Activated T-cell treated with anti-CD3 and anti-CD28 coated beads for 48 hours (primary cell): Measurements from ENCODE around the gene SPEG.

Experiments used
- DNase-seq: peaks from one replicate; pipeline ENCODE4 v3.0.0-alpha.2; 2020; ENCODE audit warnings: low read depth

SPEG gene

DNA sequence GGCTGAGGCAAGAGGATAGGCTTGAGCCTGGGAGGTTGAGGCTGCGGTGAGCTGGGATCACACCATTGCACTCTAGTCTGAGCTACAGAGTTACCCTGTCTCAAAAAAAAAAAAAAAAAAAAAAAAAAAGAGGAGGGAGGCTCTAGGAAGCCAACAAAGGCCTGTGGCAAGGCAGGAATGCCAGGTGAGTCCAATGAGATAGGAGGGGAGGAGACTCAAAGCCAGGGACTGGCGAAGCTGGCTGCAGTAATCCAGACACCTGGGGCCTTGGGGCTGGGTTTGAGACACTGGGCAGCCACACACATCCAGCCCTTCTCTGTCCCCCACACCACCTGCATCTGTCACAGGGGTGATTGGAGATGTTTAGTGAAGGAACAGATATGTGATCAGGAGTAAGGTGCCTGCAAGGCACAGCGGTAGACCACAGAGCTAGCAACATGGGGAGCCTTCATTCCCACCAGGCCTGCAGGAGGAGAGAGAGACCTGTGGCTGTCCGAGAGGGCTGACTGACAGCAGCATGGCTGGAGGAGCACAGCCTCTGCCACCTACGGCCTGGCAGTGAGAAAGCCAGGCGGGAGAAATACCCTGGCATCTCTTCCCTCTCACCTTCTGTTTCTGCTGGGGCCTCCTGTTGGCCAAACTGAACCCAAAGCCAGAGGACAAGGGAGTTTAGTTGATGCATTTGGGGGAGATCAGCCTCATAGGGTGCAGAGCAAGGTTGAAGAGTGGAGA, 99.5 kb downstream of the SPEG start:
- no peak for DNase-seq

DNA sequence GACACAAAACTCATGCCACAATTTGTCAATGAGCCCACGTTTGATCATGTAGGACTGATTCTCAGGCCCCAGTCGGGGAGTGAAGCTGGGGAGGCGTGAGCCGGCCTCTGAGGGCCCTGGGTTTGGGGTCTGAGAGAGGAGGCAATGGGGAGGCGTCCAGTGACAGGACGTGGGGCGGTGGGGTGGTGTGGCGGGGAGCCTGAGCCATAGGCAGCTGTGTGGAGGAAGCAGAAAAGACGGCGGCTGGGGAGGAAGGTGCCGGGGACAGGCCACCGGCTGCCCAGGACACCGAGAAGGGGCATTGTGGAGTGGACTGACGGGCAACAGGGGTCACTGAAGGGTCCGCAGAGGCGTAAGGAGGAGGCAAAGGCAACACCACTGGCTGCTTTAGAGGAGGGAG, 101.8 kb downstream of the SPEG start:
- DNase-seq = no peak

DNA sequence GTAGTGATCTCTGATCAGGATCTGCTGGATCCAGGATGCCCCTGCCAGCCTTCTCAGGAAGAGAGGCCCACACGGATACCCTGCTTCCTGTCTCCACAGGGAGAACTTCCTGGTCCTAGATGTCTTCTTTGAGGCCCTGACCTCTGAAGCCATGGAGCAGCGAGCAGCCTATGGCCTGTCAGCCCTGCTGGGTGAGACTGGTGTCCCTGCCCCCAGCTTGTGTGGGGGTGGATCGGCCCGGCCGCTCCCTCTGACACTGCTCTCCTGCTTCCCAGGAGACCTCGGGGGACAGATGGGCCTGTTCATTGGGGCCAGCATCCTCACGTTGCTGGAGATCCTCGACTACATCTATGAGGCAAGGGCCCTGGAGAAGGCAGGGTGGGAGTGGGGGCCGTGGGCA, 102.3 kb downstream of the SPEG start:
- DNase-seq = no peak

DNA sequence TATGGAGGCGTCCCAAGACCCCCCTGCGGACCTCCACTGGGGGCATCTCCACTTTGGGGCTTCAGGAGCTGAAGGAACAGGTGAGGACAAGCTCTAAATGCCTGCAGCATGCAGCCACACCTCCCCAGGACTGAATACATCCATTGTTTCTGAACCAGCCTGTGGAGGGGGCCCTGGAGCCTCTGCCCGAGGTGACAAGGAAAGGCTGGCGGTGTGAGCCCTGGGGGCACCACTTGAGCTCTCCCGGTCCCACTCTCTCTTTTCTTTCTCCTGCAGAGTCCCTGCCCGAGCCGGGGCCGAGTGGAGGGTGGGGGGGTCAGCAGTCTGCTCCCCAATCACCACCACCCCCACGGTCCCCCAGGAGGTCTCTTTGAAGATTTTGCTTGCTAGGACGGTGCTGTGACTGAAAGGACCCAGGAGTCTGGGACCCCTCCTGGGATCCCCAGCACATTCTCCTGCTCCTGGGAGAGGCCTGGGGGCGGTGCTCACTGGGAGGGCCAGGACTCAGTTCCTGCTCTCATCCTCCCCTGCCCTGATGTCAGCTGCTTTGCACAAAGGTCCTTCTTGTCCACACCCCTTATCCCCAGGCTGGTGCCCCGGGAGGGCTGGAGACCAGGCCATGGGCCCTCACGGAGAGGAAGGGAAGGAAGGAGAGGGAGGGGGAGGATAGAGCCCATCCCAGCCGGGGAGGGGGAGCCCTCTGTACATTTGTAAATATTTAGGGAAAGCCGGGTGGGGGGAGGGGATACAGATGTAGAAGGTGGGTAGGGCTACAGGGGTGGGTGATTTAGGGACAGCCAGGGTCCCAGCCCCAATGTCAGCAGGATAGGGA, 103.2 kb downstream of the SPEG start:
- no peak for DNase-seq

DNA sequence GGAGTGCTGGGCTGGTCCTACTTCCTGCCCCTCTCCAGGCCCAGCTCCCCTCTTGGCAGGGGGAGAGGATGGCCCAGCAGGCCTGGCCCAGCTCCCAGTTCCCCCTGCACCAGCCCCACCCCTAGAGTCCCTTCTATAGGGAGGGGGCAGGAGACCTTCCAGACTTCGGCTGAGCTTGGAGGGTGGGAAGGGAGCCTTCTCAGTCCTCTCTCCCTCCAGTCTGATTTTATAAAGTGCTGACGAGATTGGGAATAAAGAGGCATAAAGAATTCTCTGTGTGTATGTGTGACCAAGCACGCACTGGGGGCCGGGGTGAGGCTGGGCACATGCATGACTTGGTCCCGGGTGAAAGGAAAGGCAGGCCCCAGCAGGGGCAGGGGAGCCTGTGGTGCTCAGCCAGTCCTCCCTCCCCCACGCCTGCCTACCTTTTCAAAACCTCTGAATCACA, 103.9 kb downstream of the SPEG start:
- no peak for DNase-seq

DNA sequence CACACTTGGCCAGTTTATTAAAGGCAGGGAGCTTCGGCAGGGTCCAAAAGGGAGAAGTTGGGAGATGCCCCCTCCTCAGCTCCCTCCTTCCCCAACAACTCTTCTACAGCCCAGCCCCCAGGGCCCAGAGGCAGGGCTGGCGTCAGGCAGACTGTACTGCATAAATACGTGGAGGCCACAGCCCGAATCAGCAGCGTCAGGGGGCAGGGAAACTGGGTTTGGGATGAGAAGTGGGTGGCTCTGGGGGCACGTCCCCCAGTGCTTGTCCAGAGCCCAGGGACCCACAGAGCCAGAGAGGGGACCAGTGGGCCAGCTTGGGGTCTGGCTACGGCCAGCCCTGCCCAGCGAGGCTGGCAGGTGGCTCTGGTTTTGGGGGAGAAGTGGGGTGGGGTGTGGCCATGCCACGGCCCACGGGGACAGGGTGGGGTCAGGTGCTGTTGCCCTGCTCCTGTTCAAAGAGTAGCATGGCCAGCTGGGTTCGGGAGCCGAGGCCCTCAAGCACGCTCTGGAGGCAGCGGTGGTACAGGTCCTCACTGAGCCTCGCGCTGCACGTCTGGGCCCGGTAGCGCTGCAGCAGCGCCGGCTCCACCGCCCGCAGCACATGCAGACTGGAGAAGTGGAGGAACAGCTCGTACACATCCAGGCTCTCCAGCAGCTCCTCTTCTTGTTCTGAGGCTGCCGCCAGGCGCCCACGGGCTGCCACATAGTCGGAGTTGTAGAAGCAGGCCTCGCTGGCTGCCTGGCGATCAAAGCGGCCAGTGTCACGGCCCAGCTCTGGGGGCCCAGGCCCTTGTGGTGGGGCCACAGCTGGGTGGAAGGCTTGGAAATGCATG, 104.5 kb downstream of the SPEG start:
- no peak for DNase-seq

DNA sequence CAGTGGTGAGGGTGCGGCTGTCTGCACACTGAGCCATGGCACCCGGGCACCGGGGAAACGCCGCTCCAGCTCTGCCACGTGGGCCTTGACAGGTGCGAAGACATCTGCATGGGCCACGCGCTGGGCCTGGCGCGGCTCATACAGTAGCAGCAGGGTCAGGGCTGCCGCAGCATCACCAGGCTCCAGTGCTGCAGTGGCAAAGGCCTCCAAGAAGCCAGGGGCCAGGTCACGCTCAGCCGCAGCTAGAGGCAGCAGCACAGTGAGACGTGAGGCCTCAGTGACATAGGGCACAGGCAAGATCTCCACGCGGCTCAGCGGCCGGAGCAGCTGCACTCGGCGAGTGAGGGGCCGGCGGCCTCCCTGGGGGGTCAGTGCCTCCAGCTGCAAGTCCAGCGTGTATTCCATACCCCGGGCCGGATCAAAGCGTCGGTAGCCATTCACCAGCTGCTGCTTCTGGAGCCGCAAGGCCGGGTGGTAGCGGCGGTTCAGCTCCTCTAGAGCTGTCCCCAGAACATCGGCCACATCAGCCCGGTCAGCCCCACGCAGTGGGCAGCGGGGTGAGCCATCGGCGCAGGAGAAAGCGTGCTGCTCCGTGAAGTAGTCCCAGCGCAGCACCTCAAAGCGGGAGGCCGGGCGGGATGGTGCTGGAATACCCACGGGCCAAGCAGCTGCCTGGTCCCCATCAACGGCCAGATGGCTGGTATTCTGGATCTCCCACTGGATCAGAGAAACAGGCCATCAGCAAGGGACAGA, 105.5 kb downstream of the SPEG start:
- no peak for DNase-seq

DNA sequence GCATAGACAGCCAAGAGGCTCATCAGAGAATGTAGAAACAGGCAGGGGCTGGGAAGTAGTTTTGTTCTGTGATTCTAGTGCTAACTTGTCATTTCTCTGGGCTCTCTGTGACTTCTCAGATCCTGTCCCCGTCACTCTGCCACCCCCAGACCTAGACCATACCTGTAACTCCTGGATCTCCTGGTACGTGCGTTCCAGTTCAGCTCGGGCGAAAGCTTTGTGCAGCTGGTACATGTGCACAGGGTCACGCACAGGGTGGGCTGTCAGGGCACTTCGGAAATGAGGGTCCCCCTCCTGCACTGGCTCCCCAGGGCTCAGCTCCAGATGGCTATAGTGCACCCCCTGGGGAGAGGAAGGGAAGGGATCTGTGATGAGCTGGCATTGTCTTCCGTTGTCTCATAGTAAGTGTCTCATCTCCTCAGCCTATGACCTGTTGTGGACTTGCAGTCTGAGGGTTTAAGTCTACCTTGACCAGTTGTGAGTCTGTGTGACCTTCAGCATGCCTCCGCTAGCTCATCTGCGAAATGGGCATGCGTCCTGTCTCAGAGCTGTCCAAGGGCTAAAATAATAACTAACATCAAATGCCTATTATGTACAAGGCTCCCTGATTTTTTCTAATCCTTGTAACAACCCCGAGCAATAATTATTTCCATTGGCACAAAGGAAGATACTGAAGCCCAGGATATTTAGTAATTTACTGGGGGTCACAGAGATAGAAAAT, 106.3 kb downstream of the SPEG start:
- DNase-seq = no peak

DNA sequence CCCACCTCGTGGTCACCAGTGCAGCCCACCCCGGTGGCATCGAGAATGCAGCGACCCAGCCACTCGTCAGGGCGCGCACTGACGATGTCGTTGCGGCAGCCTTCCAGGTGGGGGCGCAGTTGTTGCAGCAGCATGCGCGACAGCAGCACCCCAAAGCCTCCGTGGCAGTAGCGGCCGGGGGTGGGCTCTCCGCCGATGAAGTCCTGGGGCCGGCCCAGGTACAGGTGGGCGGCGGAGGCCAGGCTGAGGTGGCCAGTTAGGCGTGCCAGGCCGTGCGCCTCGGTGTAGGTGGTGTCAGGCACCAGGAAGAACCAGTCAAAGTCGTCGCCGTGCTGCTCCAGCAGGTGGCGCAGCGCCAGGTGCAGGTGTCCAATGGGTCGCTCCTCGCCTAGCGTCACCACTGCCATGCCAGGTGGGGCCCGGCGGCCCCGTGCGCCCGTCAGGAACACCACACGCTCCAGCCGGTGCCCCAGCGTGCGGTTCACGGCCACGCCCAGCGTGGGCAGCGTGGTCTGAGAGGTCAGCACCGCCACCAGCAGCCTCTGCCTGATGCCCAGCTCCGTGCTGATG, 107.1 kb downstream of the SPEG start:
- peak; percentile 86 for DNase-seq

DNA sequence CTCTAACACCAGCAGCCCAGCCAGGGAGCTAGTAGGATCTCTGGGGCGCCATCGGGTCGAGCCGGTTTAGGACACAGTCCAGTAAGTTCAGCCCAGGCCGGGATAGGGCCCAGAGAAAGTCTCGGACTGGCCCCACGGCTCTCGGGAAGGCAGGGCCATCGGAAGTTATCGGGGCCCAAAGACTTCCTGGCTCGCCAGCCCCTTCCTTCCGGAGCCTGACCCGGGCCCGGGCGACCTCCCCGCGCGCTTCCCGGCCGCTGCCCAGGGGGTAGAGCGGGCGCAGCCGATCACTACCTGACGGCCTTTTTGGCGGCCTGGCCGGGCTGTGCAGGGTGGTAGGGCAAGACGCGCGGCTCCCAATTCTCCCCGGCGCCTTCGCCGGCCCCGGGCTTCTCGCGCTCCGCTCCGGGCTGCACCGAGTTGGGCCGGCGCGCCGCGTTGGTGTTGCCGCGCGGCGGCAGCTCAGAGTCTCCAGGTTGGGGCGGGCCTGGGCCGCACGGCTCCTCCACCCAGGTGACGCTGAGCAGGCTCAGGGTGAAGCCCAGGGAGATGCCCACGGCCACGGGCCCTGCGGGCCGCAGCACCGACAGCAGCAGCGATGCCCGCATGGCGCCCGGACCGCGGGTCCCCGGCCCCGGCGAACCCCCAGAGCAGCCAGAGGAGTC, 108.4 kb downstream of the SPEG start:
- no peak for DNase-seq

DNA sequence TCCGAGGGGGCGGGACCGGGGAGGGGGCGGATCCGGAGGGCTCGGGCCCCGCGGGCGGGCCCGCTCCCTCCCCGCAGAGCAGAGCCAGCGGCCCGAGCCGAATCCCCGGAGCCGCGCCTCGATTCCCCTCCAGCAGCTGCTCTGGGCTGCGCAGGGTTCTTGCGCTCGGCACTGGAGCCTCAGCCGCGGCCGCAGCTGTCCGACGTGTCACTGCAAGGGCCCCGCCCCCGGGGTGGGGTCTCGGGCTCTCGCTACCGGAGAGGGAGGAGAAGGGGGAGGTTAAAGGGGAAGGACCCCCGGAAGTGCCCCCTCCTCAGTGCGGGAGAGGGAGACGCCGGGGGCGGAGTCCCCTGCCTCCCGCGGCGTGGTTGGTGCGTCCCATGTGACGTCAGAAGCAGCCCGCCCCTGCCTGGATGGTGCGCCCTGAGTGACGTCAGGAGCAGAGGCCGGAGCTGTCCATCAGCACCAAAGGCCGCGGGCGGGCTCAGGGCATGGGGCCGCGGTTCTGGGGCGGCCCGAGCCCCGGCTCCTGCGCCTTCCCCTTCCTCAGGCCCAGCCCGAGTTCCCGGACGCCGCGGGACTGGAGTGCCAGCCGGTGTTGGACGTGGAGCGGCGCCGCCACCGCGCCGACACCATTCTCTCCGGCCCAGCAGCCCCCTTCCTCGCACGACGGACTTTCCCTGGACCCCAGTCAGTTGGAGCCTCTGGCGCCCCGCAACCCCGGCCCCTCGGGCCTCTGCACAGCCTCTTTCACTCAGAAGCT, 109.1 kb downstream of the SPEG start, which contains the start of the genes CHPF and TMEM198:
CHPF (minus strand) TSS at position 214 of the 763 bp plus-strand sequence. CDS start 271 bp downstream, outside the sequence.
TMEM198 (plus strand) TSS at position 433 of the 763 bp plus-strand sequence. CDS start 700 bp downstream, outside the sequence.
- peak; percentile 93 for DNase-seq

DNA sequence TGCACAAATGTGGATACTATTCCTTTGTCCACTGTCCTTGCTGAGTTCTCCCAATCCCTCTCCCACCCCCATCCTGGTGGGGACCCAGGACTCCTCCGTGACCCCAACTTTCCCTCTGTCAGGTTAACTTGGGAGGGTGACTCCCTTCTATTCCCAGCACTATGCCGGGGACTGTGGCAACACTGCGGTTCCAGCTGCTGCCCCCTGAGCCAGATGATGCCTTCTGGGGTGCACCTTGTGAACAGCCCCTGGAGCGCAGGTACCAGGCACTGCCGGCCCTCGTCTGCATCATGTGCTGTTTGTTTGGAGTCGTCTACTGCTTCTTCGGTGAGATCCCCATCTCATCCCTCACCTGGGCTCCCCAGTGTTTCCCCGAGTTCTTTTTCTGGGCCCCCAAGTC, 109.9 kb downstream of the SPEG start:
- DNase-seq = no peak

DNA sequence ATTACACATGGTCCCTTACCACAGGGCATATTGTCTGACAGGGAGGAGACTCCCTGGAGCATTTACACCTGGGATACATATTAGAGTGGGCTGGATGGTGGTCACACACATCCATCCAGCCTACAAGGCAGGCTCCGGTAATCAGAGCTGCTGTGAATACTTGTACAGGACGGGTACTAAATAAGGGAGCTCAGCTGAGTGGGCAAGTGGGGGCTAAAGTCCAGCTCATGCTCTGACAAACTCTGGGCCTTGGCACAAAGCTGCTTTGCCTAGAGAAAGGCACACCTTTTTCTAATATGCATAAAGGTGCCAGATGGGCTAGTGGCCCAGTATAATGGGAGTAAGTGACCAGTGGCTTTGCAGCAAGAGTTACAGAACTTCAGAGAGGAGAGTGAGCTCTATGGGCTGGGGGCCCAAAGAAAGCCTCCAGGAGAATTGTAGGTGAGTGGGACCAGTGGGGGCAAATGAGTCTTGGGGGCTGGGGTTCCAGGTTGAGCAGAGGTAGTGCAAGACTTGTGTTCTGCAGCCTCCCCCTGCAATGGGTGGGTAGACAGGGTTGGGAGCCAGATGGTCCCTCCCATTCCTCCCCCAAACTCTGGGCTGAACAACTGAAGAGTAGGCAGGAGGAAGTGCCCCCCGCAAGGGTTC, 110.8 kb downstream of the SPEG start:
- DNase-seq = no peak

DNA sequence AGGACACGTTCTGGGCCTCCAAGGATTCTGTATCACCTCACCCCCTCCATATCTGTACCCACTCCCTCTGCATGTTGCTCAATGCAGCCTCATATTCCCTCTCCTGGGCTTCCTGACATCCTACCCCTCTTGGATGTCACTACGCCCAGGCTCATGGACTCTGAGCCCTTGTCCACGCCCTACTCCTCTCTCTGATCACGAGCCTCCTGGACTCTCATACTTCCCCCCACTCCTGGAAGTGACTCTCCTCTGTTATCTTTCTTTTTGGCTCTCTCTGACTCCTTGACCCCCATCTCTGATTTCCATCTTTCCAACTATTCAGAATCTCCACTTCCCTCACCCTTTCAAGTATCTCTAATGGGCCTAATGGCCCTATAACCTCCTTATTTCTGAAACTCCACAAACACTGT, 111.3 kb downstream of the SPEG start:
- DNase-seq = no peak

DNA sequence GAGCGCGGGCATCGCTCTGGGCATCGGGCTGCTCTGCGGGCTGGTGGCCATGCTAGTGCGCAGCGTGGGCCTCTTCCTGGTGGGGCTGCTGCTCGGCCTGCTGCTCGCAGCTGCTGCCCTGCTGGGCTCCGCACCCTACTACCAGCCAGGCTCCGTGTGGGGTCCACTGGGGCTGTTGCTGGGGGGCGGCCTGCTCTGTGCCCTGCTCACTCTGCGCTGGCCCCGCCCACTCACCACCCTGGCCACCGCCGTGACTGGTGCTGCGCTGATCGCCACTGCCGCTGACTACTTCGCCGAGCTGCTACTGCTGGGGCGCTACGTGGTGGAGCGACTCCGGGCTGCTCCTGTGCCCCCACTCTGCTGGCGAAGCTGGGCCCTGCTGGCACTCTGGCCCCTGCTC, 113.0 kb downstream of the SPEG start:
- DNase-seq = no peak
